PC-9 (cell line): ENCODE measurements around the gene KCNMB2.

Experiments
- CTCF ChIP-seq: fragments of 200-600 bp; sonication (generic); conservative IDR thresholded peaks from 2 replicates; pipeline ENCODE4 v1.6.1; 2017; ENCODE audit warnings: mixed run types, antibody characterized with exemption, mild to moderate bottlenecking, moderate library complexity
- EZH2 ChIP-seq: fragments of 200-600 bp; sonication (generic); IDR thresholded peaks from 2 replicates; pipeline ENCODE4 v1.8.0; 2017; ENCODE audit warnings: antibody characterized with exemption, low read depth

- TF ChIP-seq CTCF (no peak), EZH2 (no peak)
These were observed 163.1 kb downstream of the KCNMB2 start for GRCh38 chr3:178699364-178699763.
